Ishikawa (cell line): Measurements from ENCODE around the gene AKAP6.

Source experiments
- CEBPB ChIP-seq: IDR thresholded peaks from 2 replicates; pipeline ENCODE4 v1.6.1; 2012
- CREB1 ChIP-seq: IDR thresholded peaks from 2 replicates; pipeline ENCODE4 v1.6.1; 2012; ENCODE audit warnings: low read depth
- EGR1 ChIP-seq: IDR thresholded peaks from 2 replicates; pipeline ENCODE4 v1.6.1; 2012
- EP300 ChIP-seq: IDR thresholded peaks from 2 replicates; pipeline ENCODE4 v1.6.1; 2012; ENCODE audit warnings: borderline replicate concordance
- FOXM1 ChIP-seq: IDR thresholded peaks from 2 replicates; pipeline ENCODE4 v1.6.1; 2012; ENCODE audit warnings: low read depth, borderline replicate concordance
- MAX ChIP-seq: IDR thresholded peaks from 2 replicates; pipeline ENCODE4 v1.6.1; 2012
- NFIC ChIP-seq: IDR thresholded peaks from 2 replicates; pipeline ENCODE4 v1.6.1; 2012
- RAD21 ChIP-seq: IDR thresholded peaks from 2 replicates; pipeline ENCODE4 v1.6.1; 2012; ENCODE audit warnings: low read depth
- TAF1 ChIP-seq: IDR thresholded peaks from 2 replicates; pipeline ENCODE4 v1.6.1; 2012; ENCODE audit warnings: low read depth, mild to moderate bottlenecking
- TCF12 ChIP-seq: IDR thresholded peaks from 2 replicates; pipeline ENCODE4 v1.6.1; 2012; ENCODE audit warnings: low read depth
- TEAD4 ChIP-seq: IDR thresholded peaks from 2 replicates; pipeline ENCODE4 v1.6.1; 2012
- YY1 ChIP-seq: IDR thresholded peaks from 2 replicates; pipeline ENCODE4 v1.6.1; 2012; ENCODE audit warnings: low read depth
- ZBTB7A ChIP-seq: IDR thresholded peaks from 2 replicates; pipeline ENCODE4 v1.6.1; 2012; ENCODE audit warnings: low read depth
- TF ChIP-seq, protein P1 (sequence below): IDR thresholded peaks from 2 replicates; pipeline ENCODE4 v1.6.1; 2012; ENCODE audit warnings: low read depth, mild to moderate bottlenecking
- TF ChIP-seq, protein P2 (sequence below): IDR thresholded peaks from 2 replicates; pipeline ENCODE4 v1.6.1; 2012

AKAP6 gene

GRCh38 chr14:32667287-32667686, 338.2 kb downstream of the AKAP6 start:
- TF ChIP-seq CEBPB: no peak
- TF ChIP-seq, protein P1, sequence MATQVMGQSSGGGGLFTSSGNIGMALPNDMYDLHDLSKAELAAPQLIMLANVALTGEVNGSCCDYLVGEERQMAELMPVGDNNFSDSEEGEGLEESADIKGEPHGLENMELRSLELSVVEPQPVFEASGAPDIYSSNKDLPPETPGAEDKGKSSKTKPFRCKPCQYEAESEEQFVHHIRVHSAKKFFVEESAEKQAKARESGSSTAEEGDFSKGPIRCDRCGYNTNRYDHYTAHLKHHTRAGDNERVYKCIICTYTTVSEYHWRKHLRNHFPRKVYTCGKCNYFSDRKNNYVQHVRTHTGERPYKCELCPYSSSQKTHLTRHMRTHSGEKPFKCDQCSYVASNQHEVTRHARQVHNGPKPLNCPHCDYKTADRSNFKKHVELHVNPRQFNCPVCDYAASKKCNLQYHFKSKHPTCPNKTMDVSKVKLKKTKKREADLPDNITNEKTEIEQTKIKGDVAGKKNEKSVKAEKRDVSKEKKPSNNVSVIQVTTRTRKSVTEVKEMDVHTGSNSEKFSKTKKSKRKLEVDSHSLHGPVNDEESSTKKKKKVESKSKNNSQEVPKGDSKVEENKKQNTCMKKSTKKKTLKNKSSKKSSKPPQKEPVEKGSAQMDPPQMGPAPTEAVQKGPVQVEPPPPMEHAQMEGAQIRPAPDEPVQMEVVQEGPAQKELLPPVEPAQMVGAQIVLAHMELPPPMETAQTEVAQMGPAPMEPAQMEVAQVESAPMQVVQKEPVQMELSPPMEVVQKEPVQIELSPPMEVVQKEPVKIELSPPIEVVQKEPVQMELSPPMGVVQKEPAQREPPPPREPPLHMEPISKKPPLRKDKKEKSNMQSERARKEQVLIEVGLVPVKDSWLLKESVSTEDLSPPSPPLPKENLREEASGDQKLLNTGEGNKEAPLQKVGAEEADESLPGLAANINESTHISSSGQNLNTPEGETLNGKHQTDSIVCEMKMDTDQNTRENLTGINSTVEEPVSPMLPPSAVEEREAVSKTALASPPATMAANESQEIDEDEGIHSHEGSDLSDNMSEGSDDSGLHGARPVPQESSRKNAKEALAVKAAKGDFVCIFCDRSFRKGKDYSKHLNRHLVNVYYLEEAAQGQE: no peak
- no peak for TF ChIP-seq ZBTB7A
- TF ChIP-seq RAD21: no peak
- TF ChIP-seq EGR1: no peak
- no peak for TF ChIP-seq NFIC
- TF ChIP-seq EP300: no peak
- TF ChIP-seq FOXM1: no peak
- no peak for TF ChIP-seq TCF12
- no peak for TF ChIP-seq MAX
- TF ChIP-seq TAF1: no peak
- TF ChIP-seq YY1: no peak
- TF ChIP-seq, protein P2, sequence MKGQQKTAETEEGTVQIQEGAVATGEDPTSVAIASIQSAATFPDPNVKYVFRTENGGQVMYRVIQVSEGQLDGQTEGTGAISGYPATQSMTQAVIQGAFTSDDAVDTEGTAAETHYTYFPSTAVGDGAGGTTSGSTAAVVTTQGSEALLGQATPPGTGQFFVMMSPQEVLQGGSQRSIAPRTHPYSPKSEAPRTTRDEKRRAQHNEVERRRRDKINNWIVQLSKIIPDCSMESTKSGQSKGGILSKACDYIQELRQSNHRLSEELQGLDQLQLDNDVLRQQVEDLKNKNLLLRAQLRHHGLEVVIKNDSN: no peak
- no peak for TF ChIP-seq TEAD4
- TF ChIP-seq CREB1: no peak

- TF ChIP-seq MAX (no peak), TEAD4 (no peak), CEBPB (no peak), YY1 (no peak), EGR1 (no peak), ZBTB7A (no peak), TCF12 (no peak), RAD21 (no peak), EP300 (no peak), FOXM1 (no peak), TAF1 (no peak), CREB1 (no peak), NFIC (no peak)
- TF ChIP-seq, protein P1: no peak
- TF ChIP-seq, protein P2: no peak
These were observed 338.7 kb downstream of the AKAP6 start for GRCh38 chr14:32667791-32668190.

DNA sequence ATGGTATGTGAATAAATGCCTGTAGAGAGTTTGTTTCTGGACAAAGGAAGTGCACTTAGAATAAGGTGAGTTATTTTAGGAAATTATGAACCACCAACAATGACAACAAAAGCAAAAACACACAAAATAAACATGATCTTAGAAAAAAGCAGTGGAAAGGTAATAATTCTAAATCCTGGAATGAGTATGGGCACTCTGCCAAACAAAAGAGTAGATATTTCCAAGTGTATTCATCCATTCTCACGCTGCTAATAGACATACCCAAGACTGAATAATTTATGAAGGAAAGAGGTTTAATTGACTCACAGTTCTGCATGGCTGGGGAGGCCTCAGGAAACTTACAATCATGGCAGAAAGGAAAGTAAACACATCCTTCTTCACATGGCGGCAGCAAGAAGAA, 340.3 kb downstream of the AKAP6 start:
- TF ChIP-seq TAF1 (no peak), RAD21 (no peak), CEBPB (no peak), TEAD4 (peak; percentile 68), FOXM1 (peak; percentile 79), TCF12 (peak; percentile 70; the same call in 1 of the 2 replicates), EGR1 (no peak), ZBTB7A (no peak), NFIC (peak; percentile 90), YY1 (no peak), CREB1 (no peak), MAX (no peak), EP300 (peak; percentile 86)
- TF ChIP-seq, protein P2: no peak
- TF ChIP-seq, protein P1: no peak

GRCh38 chr14:32675433-32675832, 346.3 kb downstream of the AKAP6 start:
- TF ChIP-seq EGR1: no peak
- no peak for TF ChIP-seq CEBPB
- TF ChIP-seq, protein P2: no peak
- TF ChIP-seq TEAD4: no peak
- no peak for TF ChIP-seq EP300
- no peak for TF ChIP-seq CREB1
- TF ChIP-seq TAF1: no peak
- no peak for TF ChIP-seq MAX
- no peak for TF ChIP-seq TCF12
- TF ChIP-seq NFIC: no peak
- TF ChIP-seq, protein P1: no peak
- TF ChIP-seq YY1: no peak
- TF ChIP-seq FOXM1: no peak
- no peak for TF ChIP-seq ZBTB7A
- no peak for TF ChIP-seq RAD21
